ENCODE data around the gene TPD52L2.

The TPD52L2 gene

DNA sequence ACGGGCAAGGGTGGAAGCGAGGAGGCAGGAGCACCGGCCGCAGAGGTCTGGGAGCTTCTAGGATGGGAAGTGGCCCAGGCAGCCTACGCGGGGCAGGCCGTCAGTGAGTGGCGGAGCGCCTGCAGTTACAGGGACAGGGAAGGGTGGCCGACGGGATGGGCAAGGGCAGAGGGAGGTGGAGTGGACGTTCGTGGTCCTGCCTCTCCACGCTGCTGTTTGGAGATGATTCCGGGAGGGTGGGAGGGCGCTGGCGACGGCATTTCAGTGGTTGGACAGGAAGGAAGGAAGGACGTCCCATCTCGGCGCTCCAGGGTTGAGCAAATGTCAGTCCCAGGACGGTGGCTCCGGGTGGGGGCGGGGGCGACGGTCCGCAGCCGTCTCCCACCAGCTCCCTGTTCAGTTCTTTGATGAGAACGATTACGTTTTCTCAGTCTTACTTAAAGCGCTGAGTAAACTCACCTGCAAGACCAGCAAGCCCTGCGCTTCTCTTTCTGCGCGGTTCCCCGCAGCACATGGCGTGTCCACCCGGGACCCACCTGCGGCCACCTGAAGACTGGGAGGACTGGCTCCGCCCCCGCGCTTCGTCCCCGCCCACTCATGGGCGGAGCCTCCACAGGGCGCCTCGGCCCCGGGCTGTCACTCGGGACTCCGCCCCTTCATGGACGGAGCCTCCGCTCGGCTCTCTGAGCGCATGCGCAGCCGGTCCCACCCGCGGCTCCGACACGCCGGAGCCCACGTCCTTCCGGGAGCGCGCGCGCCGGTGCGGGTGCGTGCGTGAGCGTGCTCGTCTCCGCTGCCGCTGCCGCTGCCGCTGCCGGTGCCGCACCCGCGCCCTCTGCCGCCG is 29.5 kb downstream of the TPD52L2 start, which contains the start of gene DNAJC5:
Gene DNAJC5 (plus strand): TSS at position 769 of the 844 bp plus-strand sequence. CDS start 33,220 bp downstream, outside the sequence.
- H3K4me3 ChIP-seq (ENCODE audit: low read depth, low read length): peak within 1 kb of the TSS; percentile 78
- TF ChIP-seq, protein P1, sequence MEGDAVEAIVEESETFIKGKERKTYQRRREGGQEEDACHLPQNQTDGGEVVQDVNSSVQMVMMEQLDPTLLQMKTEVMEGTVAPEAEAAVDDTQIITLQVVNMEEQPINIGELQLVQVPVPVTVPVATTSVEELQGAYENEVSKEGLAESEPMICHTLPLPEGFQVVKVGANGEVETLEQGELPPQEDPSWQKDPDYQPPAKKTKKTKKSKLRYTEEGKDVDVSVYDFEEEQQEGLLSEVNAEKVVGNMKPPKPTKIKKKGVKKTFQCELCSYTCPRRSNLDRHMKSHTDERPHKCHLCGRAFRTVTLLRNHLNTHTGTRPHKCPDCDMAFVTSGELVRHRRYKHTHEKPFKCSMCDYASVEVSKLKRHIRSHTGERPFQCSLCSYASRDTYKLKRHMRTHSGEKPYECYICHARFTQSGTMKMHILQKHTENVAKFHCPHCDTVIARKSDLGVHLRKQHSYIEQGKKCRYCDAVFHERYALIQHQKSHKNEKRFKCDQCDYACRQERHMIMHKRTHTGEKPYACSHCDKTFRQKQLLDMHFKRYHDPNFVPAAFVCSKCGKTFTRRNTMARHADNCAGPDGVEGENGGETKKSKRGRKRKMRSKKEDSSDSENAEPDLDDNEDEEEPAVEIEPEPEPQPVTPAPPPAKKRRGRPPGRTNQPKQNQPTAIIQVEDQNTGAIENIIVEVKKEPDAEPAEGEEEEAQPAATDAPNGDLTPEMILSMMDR (IDR thresholded peaks at IDR 0.05; ENCODE audit: low read depth, low read length): no peak
- TF ChIP-seq MYC (IDR thresholded peaks at IDR 0.05; ENCODE audit: low read depth, low read length) (peak; percentile 71), POLR2A (IDR thresholded peaks at IDR 0.05; ENCODE audit: extremely low read depth, insufficient read length) (peak; percentile 27)
- TF ChIP-seq, protein P2, sequence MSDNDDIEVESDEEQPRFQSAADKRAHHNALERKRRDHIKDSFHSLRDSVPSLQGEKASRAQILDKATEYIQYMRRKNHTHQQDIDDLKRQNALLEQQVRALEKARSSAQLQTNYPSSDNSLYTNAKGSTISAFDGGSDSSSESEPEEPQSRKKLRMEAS (IDR thresholded peaks at IDR 0.05; ENCODE audit: low read depth, low read length): peak; percentile 78
- DNase-seq (ENCODE audit: low read depth): peak; percentile 90

GRCh38 chr20:63895202-63895951 is 30.3 kb downstream of the TPD52L2 start:
- no peak for DNase-seq (ENCODE audit: low read depth)
- TF ChIP-seq MYC (IDR thresholded peaks at IDR 0.05; ENCODE audit: low read depth, low read length) (no peak), POLR2A (IDR thresholded peaks at IDR 0.05; ENCODE audit: extremely low read depth, insufficient read length) (no peak)
- TF ChIP-seq, protein P1 (IDR thresholded peaks at IDR 0.05; ENCODE audit: low read depth, low read length): no peak
- TF ChIP-seq, protein P2 (IDR thresholded peaks at IDR 0.05; ENCODE audit: low read depth, low read length): no peak
- H3K4me3 ChIP-seq (ENCODE audit: low read depth, low read length): peak overlapping the region; percentile 78

GRCh38 chr20:63895952-63896263 is 30.8 kb downstream of the TPD52L2 start:
- peak; percentile 53 for DNase-seq (ENCODE audit: low read depth)
- H3K4me3 ChIP-seq (ENCODE audit: low read depth, low read length): peak overlapping the region; percentile 78
- no peak for TF ChIP-seq MYC (IDR thresholded peaks at IDR 0.05; ENCODE audit: low read depth, low read length)
- TF ChIP-seq, protein P2 (IDR thresholded peaks at IDR 0.05; ENCODE audit: low read depth, low read length): no peak
- TF ChIP-seq, protein P1 (IDR thresholded peaks at IDR 0.05; ENCODE audit: low read depth, low read length): no peak
- no peak for TF ChIP-seq POLR2A (IDR thresholded peaks at IDR 0.05; ENCODE audit: extremely low read depth, insufficient read length)

DNA sequence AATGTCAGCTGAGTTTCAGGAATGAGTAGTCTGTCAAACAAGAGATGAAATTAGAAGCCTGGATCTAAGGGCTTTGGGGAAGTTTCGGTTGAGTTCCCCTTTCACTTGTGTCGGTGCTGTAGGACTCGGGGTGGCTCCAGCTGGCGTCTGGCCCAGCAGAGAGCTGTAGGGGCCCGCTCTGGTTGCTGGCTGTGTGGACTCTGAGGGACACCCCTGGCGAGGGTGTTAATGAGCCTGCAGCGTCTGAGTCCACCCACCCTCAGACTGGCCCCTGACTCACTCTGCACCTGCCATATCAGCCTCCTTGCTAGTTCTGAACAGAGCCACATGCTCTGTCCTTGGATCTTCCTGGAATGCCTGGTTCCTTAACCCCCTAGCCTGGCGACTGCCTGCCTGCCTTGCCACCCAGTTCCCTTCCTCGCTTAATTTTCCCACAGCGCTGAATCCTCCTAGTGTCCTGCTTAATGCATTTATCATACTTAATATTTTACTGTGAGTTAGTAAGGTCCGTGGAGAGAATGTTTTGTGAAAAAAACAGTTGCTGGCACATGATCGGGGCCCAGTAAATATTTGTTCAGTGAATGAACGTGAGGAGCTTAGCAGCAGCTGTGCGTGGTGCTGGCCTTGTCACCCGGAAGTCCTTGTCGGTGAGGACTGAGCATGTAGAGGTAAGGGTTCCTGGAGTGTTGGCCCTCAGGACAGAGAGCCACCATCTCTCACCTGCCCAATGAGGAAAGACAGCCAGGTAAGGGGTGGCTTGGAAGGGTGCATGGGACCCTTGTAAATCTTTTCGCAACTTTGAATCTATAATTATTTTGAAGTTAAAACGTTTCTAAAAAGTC is 31.4 kb downstream of the TPD52L2 start:
- TF ChIP-seq, protein P1 (IDR thresholded peaks at IDR 0.05; ENCODE audit: low read depth, low read length): no peak
- TF ChIP-seq MYC (IDR thresholded peaks at IDR 0.05; ENCODE audit: low read depth, low read length) (peak; percentile 24), POLR2A (IDR thresholded peaks at IDR 0.05; ENCODE audit: extremely low read depth, insufficient read length) (no peak)
- TF ChIP-seq, protein P2 (IDR thresholded peaks at IDR 0.05; ENCODE audit: low read depth, low read length): peak; percentile 40; the same call in 1 of the 2 replicates
- peak overlapping the region; percentile 78 for H3K4me3 ChIP-seq (ENCODE audit: low read depth, low read length)
- peak; percentile 87 for DNase-seq (ENCODE audit: low read depth)

- DNase-seq (ENCODE audit: low read depth): peak; percentile 2
- TF ChIP-seq POLR2A (IDR thresholded peaks at IDR 0.05; ENCODE audit: extremely low read depth, insufficient read length) (no peak), MYC (IDR thresholded peaks at IDR 0.05; ENCODE audit: low read depth, low read length) (no peak)
- TF ChIP-seq, protein P1 (IDR thresholded peaks at IDR 0.05; ENCODE audit: low read depth, low read length): no peak
- TF ChIP-seq, protein P2 (IDR thresholded peaks at IDR 0.05; ENCODE audit: low read depth, low read length): no peak
- no peak overlapping the region for H3K4me3 ChIP-seq (ENCODE audit: low read depth, low read length)
These were observed 33.0 kb downstream of the TPD52L2 start for GRCh38 chr20:63897978-63898561.
